DMS153 treated with DMSO at 0.1 percent for 48 hours (cell line): Measurements from ENCODE around the gene HTRA3.

ENCODE experiments used
- DNase-seq: peaks from one replicate; lab custom pipeline; 2025; ENCODE audit not compliant: unreplicated experiment; lab: John Stamatoyannopoulos, UW

Gene HTRA3

GRCh38 chr4:8233672-8234484 is 35.7 kb upstream of the HTRA3 start:
- no peak for DNase-seq

- no peak for DNase-seq
These were observed 34.8 kb upstream of the HTRA3 start for GRCh38 chr4:8234715-8235114.

GRCh38 chr4:8235224-8235623 is 34.3 kb upstream of the HTRA3 start:
- no peak for DNase-seq

- DNase-seq: no peak
These were observed 33.9 kb upstream of the HTRA3 start for GRCh38 chr4:8235686-8236085.

- no peak for DNase-seq
These were observed 33.2 kb upstream of the HTRA3 start for GRCh38 chr4:8236106-8236919.

- no peak for DNase-seq
These were observed 32.7 kb upstream of the HTRA3 start for GRCh38 chr4:8236920-8237195.

- no peak for DNase-seq
These were observed 32.1 kb upstream of the HTRA3 start for GRCh38 chr4:8237256-8237989.

- DNase-seq: no peak
These were observed 31.5 kb upstream of the HTRA3 start for GRCh38 chr4:8238036-8238511.

- DNase-seq: no peak
These were observed 31.0 kb upstream of the HTRA3 start for GRCh38 chr4:8238515-8239053.

GRCh38 chr4:8239226-8239625 is 30.3 kb upstream of the HTRA3 start:
- no peak for DNase-seq

GRCh38 chr4:8239661-8240060 is 29.9 kb upstream of the HTRA3 start:
- no peak for DNase-seq

GRCh38 chr4:8240211-8241041 is 29.1 kb upstream of the HTRA3 start:
- DNase-seq: no peak

GRCh38 chr4:8241211-8241779 is 28.3 kb upstream of the HTRA3 start:
- DNase-seq: no peak

GRCh38 chr4:8241895-8242696 is 27.5 kb upstream of the HTRA3 start:
- DNase-seq: peak; percentile 29

GRCh38 chr4:8242782-8243560 is 26.6 kb upstream of the HTRA3 start:
- no peak for DNase-seq

GRCh38 chr4:8244001-8244757 is 25.4 kb upstream of the HTRA3 start:
- no peak for DNase-seq

- DNase-seq: no peak
These were observed 24.6 kb upstream of the HTRA3 start for GRCh38 chr4:8244931-8245460.
